ACC112 (cell line): ENCODE measurements around the gene BCAS3.

Experiments
- H2AFZ ChIP-seq: fragments of 200-600 bp; sonication (generic); one replicate; pipeline ENCODE4 v1.6.0; 2017; ENCODE audit warnings: antibody characterized with exemption, low read length; ENCODE audit not compliant: unreplicated experiment
- H3K27ac ChIP-seq: fragments of 200-600 bp; sonication (generic); 2 replicates; pipeline ENCODE4 v1.5.1; 2014; ENCODE audit warnings: low read depth, mild to moderate bottlenecking, antibody characterized with exemption, low read length, moderate library complexity
- H3K27me3 ChIP-seq: fragments of 200-600 bp; sonication (generic); 2 replicates; pipeline ENCODE4 v1.6.1; 2014; ENCODE audit warnings: mild to moderate bottlenecking, antibody characterized with exemption, low read length, moderate library complexity, mixed read lengths; ENCODE audit not compliant: insufficient read depth
- H3K36me3 ChIP-seq: fragments of 200-600 bp; sonication (generic); 2 replicates; pipeline ENCODE4 v1.6.1; 2016; ENCODE audit warnings: mild to moderate bottlenecking, antibody characterized with exemption, low read length, moderate library complexity, mixed read lengths; ENCODE audit not compliant: insufficient read depth
- H3K4me1 ChIP-seq: fragments of 200-600 bp; sonication (generic); one replicate; pipeline ENCODE4 v1.6.1; 2016; ENCODE audit warnings: low read length, mixed read lengths; ENCODE audit not compliant: insufficient read depth, unreplicated experiment, control insufficient read depth
- H3K4me3 ChIP-seq: fragments of 200-600 bp; sonication (generic); 2 replicates; pipeline ENCODE4 v1.5.1; 2014; ENCODE audit warnings: mild to moderate bottlenecking, low read depth, low read length
- H3K79me2 ChIP-seq: fragments of 200-600 bp; sonication (generic); one replicate; pipeline ENCODE4 v1.6.0; 2016; ENCODE audit warnings: low read length; ENCODE audit not compliant: control insufficient read depth, unreplicated experiment, insufficient read depth

Gene BCAS3

DNA sequence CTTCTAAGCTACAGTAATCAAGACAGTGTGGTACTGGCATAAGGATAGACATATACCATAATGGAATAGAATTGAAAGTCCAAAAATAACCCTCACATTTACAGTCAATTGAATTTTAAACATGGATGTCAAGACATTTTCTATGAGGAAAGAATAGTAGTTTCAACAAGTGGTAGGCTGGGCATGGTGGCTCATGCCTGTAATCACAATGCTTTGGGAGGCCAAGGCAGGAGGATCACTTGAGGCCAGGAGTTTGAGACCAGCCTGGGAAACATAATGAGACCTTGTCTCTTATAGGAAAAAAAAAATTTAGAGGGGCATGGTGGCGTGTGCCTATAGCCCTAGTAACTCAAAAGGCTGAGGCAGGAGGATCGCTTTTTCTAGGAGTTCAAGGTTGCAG lies 599.2 kb downstream of the BCAS3 start:
- Histone ChIP-seq H3K36me3 (no peaks in the 10 kb centered on the region), H3K27ac (no peak overlapping the region), H3K4me1 (peaks cover 13% of the 10 kb centered on the region), H2AFZ (no peak overlapping the region), H3K79me2 (no peaks in the 10 kb centered on the region), H3K27me3 (no peaks in the 10 kb centered on the region), H3K4me3 (no peak overlapping the region)

DNA sequence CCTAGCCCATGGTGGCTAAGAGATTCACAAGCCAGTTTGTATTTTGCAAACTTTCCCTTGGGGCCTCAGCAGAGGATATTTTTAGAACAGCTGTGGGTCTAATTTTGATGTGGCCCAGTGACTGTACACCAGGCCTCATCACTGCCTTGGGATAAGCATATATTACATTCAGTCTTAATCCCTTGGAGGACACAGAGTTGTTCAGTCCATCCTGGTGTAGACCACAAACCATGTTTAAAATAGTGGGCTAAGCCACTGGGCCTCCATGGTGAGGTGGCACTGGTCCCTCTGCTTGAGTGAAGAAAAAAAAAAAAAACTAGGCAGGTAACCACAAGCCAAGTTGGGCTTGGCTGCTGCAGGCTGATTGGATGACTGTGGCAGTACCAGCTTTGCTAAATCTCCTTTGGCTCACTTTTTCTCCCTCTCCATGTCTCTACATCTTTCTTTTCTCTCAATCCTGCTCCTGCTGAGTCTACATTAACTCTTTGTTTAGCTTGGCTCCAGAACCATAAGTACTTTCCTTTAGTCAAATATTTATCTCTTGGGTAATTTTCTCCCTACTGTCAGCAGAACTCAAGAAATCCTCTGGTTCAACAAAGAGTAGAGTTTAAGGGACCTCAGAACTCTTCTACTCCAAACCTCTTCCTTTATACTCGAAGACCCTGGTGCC lies 602.0 kb downstream of the BCAS3 start:
- H3K4me3 ChIP-seq: no peak overlapping the region
- peak overlapping the region; percentile 63 for H3K27ac ChIP-seq
- H3K27me3 ChIP-seq: no peaks in the 10 kb centered on the region
- H3K4me1 ChIP-seq: peaks cover 19% of the 10 kb centered on the region
- no peaks in the 10 kb centered on the region for H3K79me2 ChIP-seq
- no peaks in the 10 kb centered on the region for H3K36me3 ChIP-seq
- no peak overlapping the region for H2AFZ ChIP-seq

DNA sequence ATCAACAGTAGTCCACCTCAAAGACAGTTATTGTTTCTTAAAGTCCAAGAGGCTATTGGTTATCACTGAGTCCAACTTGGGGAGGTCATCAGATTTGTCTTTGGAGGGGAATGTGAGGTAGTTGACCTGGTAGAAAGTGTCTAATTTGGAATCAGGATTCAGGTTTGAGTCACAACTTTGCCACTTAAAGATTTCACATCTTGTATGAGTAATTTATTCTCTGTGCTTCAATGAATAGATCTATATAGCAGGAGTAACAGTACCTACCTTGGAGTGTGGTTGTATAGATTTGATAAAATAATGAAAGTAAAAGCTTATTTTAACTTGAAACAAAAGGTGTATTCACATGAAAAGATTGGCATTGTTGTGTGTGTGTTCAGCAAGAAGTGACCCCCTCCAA lies 602.7 kb downstream of the BCAS3 start:
- no peak overlapping the region for H3K4me3 ChIP-seq
- no peak overlapping the region for H2AFZ ChIP-seq
- H3K79me2 ChIP-seq: no peaks in the 10 kb centered on the region
- peak overlapping the region; percentile 63 for H3K27ac ChIP-seq
- H3K36me3 ChIP-seq: no peaks in the 10 kb centered on the region
- H3K4me1 ChIP-seq: peaks cover 27% of the 10 kb centered on the region
- H3K27me3 ChIP-seq: no peaks in the 10 kb centered on the region

DNA sequence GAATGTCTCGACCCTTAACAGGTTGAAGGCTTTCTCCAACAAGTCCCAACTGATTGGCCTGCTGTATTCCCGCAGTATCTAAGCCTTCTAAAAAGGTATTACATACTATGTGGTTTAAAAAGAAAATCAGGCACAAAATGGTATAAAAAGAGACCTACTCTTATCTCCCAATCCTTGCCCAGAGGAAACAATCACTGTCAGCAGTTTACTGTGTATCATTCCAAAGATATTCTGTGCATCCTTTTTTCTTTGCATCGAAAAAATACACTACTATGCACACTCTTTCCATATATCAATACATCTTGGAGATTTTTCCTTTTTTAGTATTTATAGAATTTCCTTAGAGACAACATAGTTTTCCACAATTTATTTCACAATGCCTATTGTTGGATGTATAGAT lies 603.2 kb downstream of the BCAS3 start:
- Histone ChIP-seq H3K4me1 (peaks cover 32% of the 10 kb centered on the region), H3K4me3 (no peak overlapping the region), H3K27ac (no peak overlapping the region), H3K27me3 (no peaks in the 10 kb centered on the region), H2AFZ (no peak overlapping the region), H3K36me3 (no peaks in the 10 kb centered on the region), H3K79me2 (no peaks in the 10 kb centered on the region)

DNA sequence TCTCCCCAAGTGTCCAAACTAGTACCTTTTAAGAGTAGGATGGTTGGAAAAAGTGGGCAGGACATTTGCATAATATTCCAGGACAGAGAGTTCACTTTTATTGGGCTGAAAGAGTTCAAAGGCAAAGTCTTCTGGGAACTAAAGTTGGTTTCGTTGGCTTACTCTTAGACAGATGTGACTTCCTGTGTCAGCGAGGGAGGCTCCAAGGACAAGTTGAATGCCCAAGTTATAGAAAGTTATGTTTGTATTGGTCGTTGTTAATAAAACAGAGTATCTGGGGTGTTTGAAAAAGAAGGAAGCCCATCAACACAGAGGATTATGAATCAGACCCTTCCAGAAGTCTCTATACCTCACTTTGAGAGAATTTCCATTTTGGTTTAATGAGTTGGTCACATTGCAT lies 604.7 kb downstream of the BCAS3 start:
- Histone ChIP-seq H3K4me1 (peaks cover 41% of the 10 kb centered on the region), H2AFZ (no peak overlapping the region), H3K27me3 (no peaks in the 10 kb centered on the region), H3K4me3 (no peak overlapping the region), H3K36me3 (no peaks in the 10 kb centered on the region), H3K27ac (no peak overlapping the region), H3K79me2 (no peaks in the 10 kb centered on the region)

DNA sequence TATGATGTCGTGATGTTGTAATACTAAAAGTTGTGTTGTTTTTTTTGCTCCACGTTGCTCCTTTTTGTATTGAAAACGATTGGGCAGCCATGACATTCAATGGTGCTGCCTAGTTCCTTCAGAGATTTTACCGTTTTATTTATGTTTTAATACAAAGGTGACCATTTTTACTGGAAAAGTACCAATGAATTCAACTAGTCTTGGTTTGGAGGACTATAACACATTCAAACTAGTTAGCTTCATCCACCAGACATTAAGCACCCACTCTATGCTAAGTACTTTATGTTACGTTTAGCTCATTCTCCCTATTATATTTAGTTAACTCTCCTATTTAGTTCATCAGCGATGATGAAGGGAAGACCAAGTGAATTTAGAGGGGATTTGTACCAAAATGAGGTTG lies 605.4 kb downstream of the BCAS3 start:
- H2AFZ ChIP-seq: no peak overlapping the region
- peaks cover 41% of the 10 kb centered on the region for H3K4me1 ChIP-seq
- no peak overlapping the region for H3K4me3 ChIP-seq
- H3K27ac ChIP-seq: no peak overlapping the region
- no peaks in the 10 kb centered on the region for H3K79me2 ChIP-seq
- H3K27me3 ChIP-seq: no peaks in the 10 kb centered on the region
- H3K36me3 ChIP-seq: no peaks in the 10 kb centered on the region

DNA sequence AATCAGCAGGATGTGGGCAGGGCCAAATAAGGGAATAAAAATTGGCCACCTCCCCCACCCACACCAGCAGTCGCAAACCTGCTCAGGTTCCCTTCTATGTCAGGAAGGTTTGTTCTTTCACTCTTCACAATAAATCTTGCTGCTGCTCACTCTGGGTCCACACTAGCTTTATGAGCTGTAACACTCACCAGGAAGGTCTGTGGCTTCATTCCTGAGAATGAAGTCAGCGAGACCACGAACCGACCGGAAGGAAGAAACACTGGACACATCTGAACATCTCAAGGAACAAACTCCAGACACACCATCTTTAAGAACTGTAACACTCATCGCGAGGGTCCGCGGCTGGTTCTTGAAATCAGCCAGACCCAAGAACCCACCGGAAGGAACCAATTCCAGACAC lies 606.5 kb downstream of the BCAS3 start:
- no peak overlapping the region for H2AFZ ChIP-seq
- peaks cover 39% of the 10 kb centered on the region for H3K4me1 ChIP-seq
- H3K36me3 ChIP-seq: no peaks in the 10 kb centered on the region
- H3K27ac ChIP-seq: peak overlapping the region; percentile 92
- no peak overlapping the region for H3K4me3 ChIP-seq
- H3K79me2 ChIP-seq: no peaks in the 10 kb centered on the region
- H3K27me3 ChIP-seq: no peaks in the 10 kb centered on the region

DNA sequence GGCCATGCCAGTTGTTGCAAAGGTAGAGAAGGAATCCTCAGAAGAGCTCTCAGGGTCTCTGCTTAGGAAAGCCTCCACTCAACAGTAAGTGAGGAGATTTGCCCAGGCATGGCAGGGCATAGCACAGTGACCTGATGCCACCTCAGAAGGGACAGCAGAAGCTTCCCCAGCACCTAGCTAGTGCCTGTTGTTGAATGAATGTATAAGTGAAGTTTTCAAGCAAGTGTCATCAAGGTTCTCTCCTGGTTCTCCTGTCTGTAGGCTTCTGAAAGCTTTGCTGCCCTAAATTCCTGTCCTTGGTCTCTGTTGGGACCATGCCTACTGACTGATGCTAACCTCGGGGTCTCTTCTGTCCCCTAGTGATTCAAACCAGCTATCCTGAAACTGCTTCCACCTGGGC lies 607.1 kb downstream of the BCAS3 start:
- Histone ChIP-seq H3K36me3 (no peaks in the 10 kb centered on the region), H2AFZ (no peak overlapping the region), H3K4me3 (no peak overlapping the region), H3K27ac (peak overlapping the region; percentile 92), H3K4me1 (peaks cover 33% of the 10 kb centered on the region), H3K79me2 (no peaks in the 10 kb centered on the region), H3K27me3 (no peaks in the 10 kb centered on the region)

DNA sequence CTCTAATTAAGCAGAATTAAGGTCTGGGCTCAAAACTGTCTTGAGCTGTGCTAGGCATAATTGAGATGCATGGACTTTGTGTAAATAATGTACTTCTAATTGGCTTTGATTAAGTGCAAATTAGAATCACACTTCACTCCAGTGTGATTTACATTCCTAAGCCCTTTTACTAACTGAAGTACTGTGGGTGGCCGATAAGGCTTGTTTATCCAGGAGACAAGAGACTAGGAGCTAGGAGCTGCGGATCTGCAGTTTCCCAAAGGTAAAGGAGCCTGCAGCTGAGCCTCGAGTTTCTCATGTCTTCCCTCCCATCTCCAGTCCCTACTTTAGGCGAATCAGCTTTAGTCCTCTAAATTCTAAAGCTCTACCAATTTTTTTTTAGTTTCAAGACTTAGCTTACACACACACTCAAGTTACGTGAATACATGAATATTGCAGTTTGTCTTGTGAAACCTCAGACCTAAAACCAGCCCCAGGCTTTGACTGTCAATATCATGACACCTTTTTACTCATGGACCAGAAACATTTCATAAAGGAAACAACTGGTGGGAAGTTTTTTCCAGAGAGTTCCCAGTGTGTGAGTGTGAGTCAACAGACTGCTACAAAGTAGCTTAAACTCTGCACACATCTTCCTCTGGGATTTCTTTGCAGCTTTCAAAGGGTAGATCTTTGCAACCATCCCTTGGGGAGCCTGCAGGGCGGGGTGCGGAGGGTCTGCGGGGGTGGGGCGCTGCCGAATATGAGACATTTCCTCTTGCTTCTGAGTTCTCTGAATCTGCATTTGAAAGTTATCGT lies 608.1 kb downstream of the BCAS3 start:
- Histone ChIP-seq H3K79me2 (no peaks in the 10 kb centered on the region), H3K36me3 (no peaks in the 10 kb centered on the region), H3K4me3 (no peak overlapping the region), H3K27ac (peak overlapping the region; percentile 92), H3K27me3 (no peaks in the 10 kb centered on the region), H3K4me1 (peaks cover 27% of the 10 kb centered on the region), H2AFZ (no peak overlapping the region)

DNA sequence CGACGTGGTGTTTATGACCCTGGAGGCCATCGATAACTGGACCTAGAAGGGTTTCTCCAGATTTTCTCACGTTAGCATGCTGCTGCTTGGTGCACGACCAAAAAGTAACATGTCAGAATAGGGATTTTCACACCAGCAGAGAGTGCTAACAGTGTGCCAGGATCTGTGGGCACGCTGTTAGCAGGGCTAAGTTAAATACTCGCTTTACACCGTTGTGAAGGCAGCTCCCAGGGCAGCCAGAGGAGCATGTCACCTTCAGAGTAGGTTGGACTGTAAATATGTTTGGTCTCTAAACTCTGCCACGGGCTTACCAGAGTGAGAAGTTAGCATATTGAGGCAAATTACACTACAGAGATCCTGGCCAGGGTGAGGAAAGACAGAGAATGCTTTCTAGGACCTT lies 608.8 kb downstream of the BCAS3 start:
- Histone ChIP-seq H3K27me3 (no peaks in the 10 kb centered on the region), H3K4me1 (peaks cover 27% of the 10 kb centered on the region), H2AFZ (no peak overlapping the region), H3K79me2 (no peaks in the 10 kb centered on the region), H3K4me3 (no peak overlapping the region), H3K27ac (peak overlapping the region; percentile 92), H3K36me3 (no peaks in the 10 kb centered on the region)
